ENCODE data around the gene EIF1AD. TPM values are rescaled to one million over a fixed set of nuclear protein-coding genes. Genes with fewer than 3 reads are reported as not detected.

The EIF1AD gene
- total and polyA plus RNA-seq, 9 of the 15 experiments (the other 6 are each of a cell fraction or from before 2014, with no cell fraction given): 50.1 to 98.8 (median 58.7) TPM

GRCh38 chr11:65992056-65992455, 9.9 kb downstream of the EIF1AD start:
- POLR2A ChIA-PET: interaction anchor here (0.5 to 2.0 kb wide), 11 partner anchors 11 to 300 kb away, joined by 3 to 12 read pairs (median 3); partner anchors contain the start of genes BANF1, CCDC85B, FIBP and MUS81
- CTCF ChIA-PET (ENCODE audit: low intra/inter-chr PET ratio): no interaction called here
- BruUV-seq (replicated peaks): no TSS peak
- 0 out of 5 replicates have a peak, but pooled peaks cover 0 to 3% of the 10 kb centered on the region in 2 experiments for H3K4me1 ChIP-seq (replicated peaks in 1 of 2; ENCODE audit: control insufficient read depth in 2 of 2, insufficient read depth in 2 of 2, low read length in 2 of 2)
- in situ Hi-C loops (cut with MboI) (loop anchor here (10.0 kb wide), 1 partner anchor 277 kb away; the partner anchor contains the start of gene KAT5), intact Hi-C loops (cut with micrococcal nuclease) (no loop called here)
- H3K4me3 ChIP-seq: no peak overlapping the region
- H3K79me2 ChIP-seq (ENCODE audit: control insufficient read depth, insufficient read depth, low read length): no peaks in the 10 kb centered on the region
- FAIRE-seq (no peak), DNase-seq (ENCODE audit: extremely low read depth in 1 of 4, low spot score in 3 of 4) (no peak), ATAC-seq (no peak)
- H3K27ac ChIP-seq (ENCODE audit: extremely low read depth, low read depth, low read length): no peak overlapping the region
- no peaks in the 10 kb centered on the region for H3K27me3 ChIP-seq (ENCODE audit: control insufficient read depth in 2 of 2, insufficient read depth in 2 of 2, low read length in 2 of 2)
- H2AFZ ChIP-seq (ENCODE audit: low read depth, low read length): no peak overlapping the region
- H3K36me3 ChIP-seq (ENCODE audit: control insufficient read depth, insufficient read depth, low read length): peaks cover 8% of the 10 kb centered on the region; the same call in 2 of the 3 replicates
- H3K4me2 ChIP-seq (ENCODE audit: insufficient read depth, low read length): no peak overlapping the region
- peak overlapping the region in 1 of 2 experiments; percentile 49; a peak in 2 of 4 replicates for H3K9ac ChIP-seq (ENCODE audit: insufficient read depth in 1 of 2, low read depth in 2 of 2, low read length in 2 of 2)
- no peaks in the 10 kb centered on the region for H4K20me1 ChIP-seq (replicated peaks; ENCODE audit: control insufficient read depth, insufficient read depth, low read length)
- no peaks in the 10 kb centered on the region for H3K9me3 ChIP-seq (replicated peaks; ENCODE audit: control insufficient read depth, insufficient read depth, low read depth, low read length)
- TF ChIP-seq RAD21 (CRISPR knock-in tag; conservative IDR thresholded peaks at IDR 0.05 in 1 of 2, IDR thresholded peaks at IDR 0.05 in 1 of 2) (no peak), STAG1 (CRISPR knock-in tag; IDR thresholded peaks at IDR 0.05; ENCODE audit: borderline replicate concordance) (no peak), ZKSCAN8 (CRISPR knock-in tag; IDR thresholded peaks at IDR 0.05) (no peak), ZNF311 (CRISPR knock-in tag; IDR thresholded peaks at IDR 0.05) (no peak), ZBTB7A (IDR thresholded peaks at IDR 0.05; ENCODE audit: borderline replicate concordance, control insufficient read depth, low read depth, low read length) (no peak), CBFB (CRISPR knock-in tag; IDR thresholded peaks at IDR 0.05) (no peak), NCOA6 (IDR thresholded peaks at IDR 0.05) (no peak), CXXC5 (CRISPR knock-in tag; IDR thresholded peaks at IDR 0.05) (no peak), ZBTB9 (CRISPR knock-in tag; IDR thresholded peaks at IDR 0.05) (no peak), ZNF644 (tag; IDR thresholded peaks at IDR 0.05; ENCODE audit: low read depth) (no peak), ZNF707 (CRISPR knock-in tag; conservative IDR thresholded peaks at IDR 0.05) (no peak)
- WGBS (ENCODE audit: insufficient coverage, low coverage, missing lambda C conversion rate): 59% methylated on average over 5 of the region's 5 CpGs
- no peaks in the 10 kb centered on the region for H3K9me1 ChIP-seq (ENCODE audit: control insufficient read depth, insufficient read depth, low read length)

All from K562 (cell line).